Endometrium (tissue), 2 donors: ENCODE data around the gene CTIF.

ENCODE experiments used
- FAIRE-seq: peaks from 2 replicates; lab custom pipeline; 2012; peaks lifted over from hg19 to GRCh38; lab: Jason Lieb, UNC
- donor health status: control.
- donor health status: control.

CTIF gene

DNA sequence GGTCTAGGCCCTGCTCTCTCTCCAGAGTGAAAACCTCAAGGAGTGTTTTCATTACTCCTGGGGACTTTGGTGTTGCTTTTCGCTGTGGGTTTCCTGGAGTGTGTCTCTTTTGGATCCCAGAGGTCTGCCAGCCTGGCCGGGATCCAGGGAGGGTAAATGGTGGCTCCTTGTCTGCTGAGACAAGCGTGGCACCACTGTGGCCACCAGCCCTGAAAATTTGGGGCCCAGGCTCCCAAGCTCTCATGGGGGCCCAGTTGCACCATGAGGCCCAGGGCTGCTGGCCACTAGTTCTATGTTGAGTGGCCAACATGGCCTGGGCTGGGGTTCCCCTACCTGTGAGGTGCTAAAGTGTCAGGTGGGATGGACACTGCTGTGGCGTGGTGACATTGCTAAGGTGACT lies 144.8 kb downstream of the CTIF start:
- FAIRE-seq = no peak

DNA sequence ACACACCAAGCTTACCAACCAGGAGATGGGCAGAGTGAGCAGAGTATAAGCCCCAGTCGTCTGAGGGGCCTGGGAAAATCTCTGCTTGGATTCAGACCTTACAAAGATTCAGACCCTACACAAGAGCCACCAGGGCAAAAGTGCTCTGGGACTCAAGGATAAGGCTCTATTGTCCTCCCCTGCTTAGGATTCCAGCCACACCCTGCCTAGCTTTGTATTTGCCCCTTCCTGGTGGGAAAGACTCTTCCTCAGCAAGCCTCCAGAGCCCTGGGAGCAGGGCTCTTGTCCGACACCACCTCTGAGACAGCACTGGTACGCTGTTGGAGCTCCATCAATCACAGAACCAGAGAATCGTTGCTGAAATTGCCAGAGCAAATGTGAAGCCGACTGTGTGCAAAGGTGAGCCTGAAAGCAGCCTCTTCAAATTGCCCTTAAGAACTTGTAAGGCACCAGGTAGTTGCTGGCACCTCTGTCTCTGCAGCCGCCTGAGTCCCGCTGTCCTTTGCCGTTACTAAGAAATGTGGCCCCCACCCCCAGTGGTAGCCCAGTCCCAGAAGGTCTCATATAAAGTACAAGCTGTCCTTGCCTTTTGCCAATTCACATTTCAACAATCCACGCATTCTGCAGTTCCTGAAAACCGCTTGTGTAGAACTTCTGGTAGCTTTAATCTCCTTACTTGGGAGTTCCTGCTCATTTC lies 148.7 kb downstream of the CTIF start:
- FAIRE-seq = no peak

DNA sequence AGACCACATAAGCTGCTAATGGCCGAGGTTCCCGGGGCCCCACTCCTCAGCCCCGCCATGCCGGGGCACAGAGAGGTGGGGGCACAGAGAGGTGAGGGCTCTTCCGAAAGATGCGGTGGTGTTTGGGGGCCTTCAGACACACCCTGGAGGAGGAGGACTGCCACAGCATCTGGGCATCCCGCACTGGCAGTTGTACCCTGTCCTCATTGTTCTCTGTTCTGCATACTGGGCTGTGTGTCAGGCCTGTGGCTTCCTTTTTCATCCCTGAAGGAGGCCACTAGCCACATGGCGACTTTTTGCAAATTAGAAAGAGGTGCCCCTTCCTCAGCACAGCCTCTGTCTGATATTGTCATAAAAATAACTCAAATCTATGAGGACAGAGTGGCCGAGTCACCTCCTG lies 150.1 kb downstream of the CTIF start:
- no peak for FAIRE-seq

DNA sequence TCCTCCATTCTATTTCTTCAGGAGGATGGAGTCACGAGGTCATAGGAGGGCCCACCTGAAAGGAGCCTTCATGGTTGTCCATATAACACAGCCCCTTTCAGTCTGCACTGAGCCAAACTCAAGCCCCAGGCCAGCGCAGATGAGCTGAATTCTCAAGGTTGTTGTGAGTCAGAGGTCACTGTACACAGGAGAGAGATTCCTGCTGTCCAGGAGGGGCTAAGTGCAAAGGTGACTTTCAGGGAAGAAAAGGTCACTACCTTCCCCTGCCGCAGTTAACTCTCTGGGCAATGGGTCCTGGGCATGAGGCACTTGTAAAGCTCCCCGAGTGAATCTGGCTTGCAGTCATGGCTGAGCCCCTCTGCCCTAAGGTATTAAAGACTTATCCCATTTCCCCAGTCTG lies 150.7 kb downstream of the CTIF start:
- no peak for FAIRE-seq

DNA sequence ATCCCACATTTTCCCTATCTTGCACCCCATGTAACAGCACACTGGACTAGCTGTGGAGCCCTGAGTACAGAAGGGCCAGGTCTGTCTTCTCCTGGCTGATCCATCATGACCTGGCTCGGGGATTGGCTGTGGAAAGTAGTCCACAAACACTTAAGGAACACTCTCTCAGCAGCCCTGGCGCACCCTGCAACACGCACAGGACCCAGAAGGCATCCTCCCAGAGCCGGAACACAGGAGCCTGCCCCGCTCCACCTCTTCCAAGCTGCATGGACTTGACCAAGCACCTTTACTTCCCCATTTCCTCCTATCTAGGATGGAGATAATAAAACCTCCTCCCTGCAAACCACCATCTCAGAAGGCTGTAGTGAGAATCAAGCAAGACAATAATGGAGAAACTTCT lies 151.7 kb downstream of the CTIF start:
- FAIRE-seq = no peak

DNA sequence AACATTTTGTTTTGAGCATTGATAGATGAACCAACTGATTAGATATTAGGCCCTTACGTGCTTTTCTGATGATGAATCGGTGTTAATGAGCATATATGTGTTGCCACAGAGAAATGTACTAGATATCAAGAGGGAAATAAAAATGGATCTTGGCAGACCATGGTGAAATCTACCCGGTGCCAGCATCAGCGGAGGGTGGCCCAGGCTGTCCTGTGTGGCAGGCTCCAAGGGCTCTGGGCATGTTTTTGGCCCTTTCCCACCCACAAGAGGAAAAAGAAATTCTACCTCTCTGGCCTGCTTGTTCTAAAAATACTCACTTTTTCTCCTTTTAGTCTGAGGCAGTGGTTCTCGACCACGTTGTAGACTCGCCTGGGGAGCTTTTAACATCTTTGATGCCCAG lies 154.2 kb downstream of the CTIF start:
- FAIRE-seq = no peak

DNA sequence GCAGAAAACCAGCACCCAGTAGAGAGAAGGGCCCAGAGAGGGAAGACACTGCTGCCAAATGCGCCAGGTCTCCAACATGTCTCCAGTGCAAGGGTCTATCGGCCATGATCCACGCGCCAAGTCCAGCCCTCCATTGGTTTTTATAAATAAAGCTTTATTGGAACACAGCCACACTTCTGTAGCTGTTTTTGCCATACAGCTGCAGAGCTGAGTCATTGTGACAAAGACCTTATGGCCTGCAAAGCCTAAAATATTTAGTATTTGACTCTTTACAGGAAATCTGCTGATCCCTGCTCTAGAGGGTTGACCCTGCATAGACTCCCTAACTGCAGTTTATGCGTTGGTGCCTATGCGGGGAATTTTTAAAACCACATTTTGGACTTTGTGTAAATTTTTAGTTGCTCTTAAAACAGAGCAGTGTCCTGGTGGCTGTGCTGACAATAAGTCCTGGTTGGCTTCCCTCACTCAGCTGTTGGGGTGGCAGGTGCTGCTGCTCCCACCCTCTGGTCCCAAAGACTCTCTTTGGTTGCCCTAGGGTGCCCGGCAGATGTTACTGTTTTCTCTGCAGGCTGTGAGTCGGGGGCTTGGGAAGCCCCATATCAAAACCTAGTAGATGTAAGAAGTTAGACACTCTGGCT lies 154.9 kb downstream of the CTIF start:
- FAIRE-seq = no peak

DNA sequence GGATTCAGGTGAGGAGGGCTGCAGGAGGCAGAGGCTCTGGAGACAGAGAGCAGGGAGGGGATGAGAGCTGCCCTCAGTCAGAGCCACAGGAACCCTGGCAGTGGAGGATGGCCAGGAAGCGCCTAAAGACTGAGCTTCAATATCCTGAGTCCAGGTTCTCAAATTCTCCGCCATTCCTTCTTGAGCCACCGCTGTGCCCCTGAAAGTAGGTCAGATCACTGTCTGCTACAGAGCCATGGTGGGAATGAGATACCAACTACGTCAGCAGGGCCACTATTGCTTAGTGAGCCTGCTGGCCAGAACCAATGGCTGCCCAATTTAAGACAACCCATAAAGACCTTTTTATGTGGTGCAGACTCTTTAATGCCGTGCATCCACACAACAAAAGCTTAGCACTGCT lies 155.5 kb downstream of the CTIF start:
- FAIRE-seq = no peak

DNA sequence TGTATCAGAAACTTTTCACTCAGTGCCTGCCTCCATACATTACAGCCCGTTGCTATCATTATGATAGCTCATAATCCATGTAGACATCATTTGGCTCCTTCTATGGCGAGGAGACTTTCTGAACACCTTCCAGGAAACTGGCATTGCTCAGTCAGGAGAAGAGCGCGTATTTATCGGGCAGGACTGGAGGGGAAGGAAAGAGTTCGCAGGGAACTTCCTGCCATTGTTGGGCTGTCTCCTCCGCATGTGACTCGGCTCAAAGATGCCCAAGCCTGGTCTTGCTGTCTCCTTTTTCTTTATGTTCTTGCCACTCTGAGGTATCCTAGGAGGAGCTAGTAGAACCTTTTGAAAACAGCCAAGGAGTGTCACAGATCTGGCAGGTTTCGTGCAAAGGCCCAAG lies 156.8 kb downstream of the CTIF start:
- FAIRE-seq = no peak

DNA sequence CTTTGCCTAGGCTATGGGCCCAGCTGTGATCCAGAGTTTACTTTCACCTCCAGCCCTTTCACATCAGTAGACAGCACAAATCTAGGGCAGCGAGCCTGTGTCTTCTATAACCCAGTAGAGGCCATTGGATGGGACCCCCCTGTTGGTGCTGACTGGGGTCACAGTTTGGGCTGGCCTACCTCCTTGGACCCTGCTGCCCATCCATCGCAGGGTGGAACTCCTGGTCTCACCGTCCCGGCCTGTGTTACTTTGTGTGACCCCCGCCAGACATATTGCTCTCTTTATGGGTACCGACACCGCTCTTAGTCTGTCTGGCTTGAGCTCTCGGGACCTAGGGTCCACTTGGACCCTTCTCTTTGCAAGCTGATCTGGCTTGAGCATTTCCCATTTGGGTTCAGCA lies 157.4 kb downstream of the CTIF start:
- FAIRE-seq = no peak

DNA sequence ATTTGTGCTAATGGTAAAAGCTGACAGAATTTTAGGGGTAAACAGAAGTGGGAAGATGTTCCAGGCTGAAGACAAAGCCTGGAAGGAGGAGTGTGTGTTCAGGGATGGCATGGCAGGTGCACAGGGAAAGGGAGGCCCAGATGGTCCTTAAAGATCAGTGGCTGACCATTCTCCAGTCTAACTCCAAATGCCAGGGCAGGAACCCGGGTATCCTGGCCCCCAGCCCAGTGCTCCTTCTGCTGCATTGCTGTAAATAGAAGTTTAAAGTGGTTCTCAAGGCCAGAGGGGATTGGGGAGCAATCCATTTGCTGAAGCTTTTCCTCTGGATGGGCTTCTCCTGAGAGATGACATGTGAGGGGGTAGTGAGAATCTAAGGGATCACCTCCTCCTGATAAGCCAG lies 158.6 kb downstream of the CTIF start:
- FAIRE-seq = no peak

DNA sequence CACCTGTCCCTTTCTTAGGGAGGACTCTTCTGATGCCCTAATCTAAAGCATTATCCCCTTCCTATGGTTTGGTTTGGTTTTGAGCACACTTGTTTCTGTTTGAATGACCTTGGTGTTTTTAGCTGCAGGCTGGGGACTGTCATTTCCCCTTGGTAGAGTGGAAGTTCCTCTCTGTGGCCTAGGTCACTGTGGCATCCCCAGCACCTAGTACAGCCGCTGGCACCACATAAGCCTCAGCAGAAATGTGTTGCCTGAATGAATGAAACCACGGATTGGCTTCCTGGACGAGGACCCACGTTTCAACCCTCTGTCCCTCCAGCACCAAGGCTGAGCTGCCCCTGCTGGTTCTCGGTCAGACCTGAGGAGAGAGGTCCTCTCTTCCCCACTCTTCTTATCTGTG lies 159.9 kb downstream of the CTIF start:
- no peak for FAIRE-seq

DNA sequence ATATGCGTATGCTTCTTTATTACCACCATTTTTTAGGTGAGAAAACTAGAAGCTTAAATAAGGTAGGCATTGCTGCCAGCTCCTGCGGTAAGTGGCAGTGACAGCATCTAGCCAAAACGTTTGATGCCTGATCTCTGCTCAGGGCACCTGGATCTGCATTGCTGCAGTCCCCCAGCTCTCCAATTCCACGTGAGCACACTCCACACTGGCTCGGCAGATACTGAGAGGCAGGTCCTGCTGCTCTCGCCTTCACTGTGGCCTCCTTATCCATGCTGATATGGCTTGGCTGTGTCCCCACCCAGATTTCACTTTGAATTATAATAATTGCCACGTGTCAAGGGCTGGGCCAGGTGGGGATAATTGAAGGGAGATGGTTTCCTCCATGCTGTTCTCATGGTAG lies 160.9 kb downstream of the CTIF start:
- no peak for FAIRE-seq

DNA sequence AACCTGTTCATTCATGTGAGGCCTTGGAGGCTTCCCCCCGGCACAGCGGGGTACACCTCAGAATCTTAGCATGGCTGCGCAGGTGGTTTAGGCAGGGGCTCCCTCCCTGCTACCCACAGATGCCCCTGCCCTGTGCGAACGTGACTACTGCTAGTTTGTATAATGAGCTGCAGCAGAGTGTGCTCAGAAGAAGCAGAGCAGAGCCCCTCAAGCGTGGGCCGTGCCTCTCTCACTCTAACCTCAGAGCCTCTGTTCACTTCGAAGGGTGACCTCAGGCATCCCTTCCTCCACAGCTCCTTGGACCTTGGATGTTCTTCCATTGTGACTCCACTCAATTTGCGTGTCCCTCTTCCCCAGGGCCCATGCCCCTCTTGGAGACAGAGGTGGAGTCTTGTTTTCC lies 161.6 kb downstream of the CTIF start:
- no peak for FAIRE-seq

DNA sequence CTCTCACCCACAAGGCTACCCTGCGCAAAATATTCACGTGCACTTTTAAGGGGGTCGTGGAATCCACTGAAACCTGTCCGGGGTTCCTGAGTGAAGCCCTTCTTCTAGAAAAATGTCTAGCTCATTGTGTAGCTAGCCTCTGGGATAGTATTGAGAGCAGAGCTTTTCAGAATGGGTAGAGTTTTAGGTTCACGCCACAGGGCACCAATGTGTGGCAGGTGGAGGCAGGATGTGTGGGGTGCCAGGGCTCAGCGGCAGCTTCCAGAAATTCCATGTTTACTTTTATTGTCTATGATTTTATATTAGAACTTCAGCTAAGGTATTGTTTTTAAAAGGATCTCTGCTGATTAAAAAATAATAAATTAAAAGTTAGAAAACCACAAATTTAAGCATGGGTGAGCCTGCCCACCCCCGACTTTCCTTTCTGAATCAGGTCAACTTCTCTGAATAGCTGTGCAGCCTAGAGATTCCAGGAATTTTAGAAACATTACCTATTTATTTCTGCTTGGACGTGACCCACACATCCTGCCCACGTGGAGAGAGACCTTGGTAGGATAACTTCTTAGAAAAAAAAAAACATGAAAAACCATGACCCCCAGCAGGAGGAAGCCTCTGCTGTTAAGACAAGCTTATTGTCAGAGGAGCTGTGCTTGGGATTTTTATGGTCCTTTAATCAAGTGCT lies 163.7 kb downstream of the CTIF start:
- FAIRE-seq = no peak

DNA sequence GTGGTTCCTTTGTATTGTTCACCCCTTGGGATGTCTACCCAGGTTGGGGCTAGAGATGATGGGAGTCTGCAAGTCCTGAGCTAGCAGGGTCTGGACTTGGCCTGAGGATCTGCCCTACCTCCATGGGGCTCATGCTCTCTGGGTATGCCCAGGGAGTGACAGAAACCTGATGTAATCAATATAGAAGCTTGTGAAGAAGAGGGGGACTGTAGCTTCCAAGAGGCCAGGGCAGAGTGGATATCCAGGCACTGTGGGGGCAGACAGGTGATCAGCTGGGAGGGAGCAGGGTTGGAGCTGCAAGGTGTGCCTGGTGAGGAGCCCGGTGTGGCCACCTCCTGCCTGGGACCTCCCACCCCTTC lies 164.2 kb downstream of the CTIF start:
- FAIRE-seq = no peak

DNA sequence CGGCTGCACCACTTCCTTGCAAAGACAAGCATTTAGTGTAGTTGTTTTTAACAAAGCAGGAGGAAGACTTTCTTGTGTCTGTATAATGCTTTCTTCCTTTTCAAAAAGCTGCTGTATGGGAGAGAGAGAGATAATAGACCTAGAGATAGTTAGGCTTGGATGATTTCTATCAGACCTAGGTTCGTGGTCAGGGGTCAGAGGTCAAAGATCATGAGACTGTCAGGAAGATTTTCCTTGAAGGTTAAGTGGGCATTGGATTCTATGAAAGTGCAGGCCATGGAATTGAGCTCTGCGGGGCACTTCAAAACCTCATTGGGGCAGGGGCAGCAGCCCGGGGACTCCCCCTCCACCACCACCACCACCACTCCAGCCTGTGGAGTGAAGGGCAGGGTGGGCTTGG lies 164.6 kb downstream of the CTIF start:
- no peak for FAIRE-seq

DNA sequence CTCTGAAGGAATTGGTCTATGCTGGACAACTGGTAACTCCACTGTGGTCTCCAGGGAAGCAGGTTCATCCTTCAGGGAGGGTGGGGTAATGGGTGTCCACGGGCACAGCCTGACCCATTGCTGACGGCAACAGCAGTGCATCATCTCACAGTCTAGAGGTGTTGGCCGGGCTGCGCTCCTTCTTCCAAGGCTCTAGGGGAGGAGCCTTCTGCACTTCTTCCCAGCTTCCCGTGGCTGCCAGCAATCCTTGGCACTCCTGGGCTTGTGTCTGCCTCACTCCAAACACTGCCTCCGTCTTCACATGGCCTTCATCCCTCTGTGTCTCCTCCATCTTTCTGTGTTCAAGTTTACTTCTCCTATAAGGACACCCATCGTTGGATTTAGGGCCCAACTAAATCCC lies 166.2 kb downstream of the CTIF start:
- no peak for FAIRE-seq

DNA sequence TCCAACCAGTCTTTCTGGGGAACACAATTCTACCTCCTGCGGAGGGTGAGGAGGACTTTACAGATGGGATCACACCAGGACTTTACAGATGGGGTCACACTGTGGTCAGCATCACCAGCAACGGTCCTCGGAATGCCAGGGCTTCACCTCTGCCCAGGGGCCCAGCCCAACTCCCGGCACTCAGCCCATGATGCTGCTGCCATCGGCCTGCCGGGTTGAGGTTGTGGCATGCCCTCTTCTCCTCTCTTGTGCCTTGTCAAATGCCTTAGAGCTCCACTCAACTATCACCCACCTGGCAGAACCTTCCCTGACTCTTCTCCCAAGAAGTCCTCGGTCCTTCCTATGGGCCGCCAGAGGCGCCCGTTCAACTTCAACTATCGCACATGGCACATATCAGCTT lies 166.7 kb downstream of the CTIF start:
- no peak for FAIRE-seq

DNA sequence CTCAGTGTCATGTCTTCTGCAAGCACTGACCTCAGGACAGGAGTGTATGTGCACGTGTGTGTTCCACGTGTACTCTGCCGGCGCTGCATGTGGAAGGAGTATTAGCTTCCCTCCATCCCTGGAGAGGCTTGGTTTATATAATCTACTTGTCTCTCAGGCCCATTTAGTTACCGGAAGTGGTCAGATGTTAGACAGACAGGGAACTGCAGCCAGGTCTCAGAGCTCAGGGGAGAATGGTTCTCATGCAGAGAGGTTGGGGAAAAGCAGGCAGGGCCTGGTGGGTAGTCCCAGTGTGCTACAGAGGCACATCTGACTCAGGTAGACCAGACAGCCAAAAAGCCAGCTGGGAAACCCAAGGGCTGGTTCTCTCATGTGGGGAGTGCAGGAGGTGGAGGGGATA lies 167.9 kb downstream of the CTIF start:
- FAIRE-seq = no peak

DNA sequence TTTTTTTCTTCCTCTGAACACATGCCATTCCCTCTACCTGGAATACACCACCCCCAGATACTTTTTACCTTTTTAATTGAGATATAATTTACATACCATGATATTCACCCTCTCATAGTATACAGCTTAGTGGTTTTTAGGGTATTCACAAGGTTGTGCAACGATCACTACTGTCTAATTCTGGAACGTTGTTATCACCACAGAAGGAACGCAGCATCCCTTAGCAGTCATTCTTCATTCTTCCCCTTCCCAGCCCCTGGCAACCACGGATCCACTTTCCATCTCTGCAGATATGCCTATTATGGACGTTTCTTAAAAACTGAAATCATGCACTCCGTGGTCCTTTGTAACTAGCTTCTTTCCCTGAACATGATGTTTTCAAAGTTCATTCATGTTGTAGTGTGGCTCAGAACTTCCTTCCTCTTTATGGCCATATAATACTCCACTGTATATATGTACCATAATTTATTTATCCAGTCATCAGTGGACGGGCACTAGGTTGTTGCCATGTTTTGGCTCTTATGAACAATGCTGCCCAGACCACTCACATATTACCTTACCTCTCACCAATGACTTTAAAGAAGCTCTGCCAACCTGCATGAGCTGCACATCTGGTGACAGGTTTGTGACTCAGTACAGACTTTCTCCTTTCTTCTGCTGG lies 168.9 kb downstream of the CTIF start:
- FAIRE-seq = no peak

DNA sequence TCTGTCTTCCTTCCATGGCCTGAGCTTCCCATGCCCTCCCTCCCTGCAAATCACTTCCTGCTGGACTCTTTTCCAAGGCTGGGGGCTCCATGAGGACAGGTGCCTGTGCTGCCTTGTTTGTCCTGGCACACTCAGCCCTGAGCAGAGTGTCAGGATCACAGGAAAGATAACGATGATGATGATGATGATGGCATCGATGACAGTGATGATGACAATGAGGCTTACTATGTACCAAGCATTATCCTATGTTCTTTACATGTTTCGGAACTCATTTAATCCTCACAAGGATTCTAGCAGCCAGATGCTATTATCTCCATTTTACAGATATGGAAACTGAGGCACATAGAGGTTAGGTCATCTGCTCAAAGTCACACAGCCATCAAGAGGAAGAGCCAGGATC lies 170.0 kb downstream of the CTIF start:
- FAIRE-seq = no peak

DNA sequence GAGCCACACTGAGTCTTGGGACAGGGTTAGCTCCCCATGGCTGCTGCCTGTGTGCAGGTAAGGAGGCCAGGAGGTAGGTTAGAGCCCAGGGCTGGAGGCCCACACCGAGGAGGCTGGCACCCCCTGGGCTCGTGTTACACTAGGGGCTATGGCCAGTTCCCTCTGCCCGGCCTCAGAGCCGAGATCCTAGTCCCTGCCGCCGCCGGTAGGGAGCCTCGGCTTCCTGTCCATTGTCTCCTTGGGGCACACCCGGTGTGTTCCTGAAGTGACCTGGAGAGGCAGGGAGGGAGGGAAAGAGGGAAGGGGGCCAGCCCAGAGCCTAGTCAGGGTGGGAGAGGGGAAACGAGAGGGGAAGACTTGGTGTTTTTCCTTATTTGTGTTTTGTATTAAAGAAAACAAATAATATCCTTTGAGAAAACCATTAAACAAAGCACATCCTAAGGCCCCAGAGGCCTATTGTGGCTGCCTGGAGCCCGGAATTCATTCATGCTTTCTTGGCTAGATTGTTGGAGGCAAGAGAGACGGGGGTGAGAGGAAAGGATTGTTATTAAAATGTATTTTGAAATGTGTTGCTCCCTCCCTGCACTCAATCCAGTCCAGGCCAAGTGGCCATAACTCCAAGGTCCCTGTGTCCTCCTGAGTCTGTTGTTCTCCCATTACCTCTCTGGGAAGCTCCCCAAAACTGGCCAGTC lies 170.7 kb downstream of the CTIF start:
- no peak for FAIRE-seq
